Neural cell (in vitro differentiated cells): ENCODE data around the gene RNF19B. TPM values are rescaled to one million over a fixed set of nuclear protein-coding genes. Genes with fewer than 3 reads are reported as not detected.

Experiments used
- H2AFZ ChIP-seq: fragments of 200-600, 300-800 bp; sonication (generic), shearing (Covaris generic); 2 replicates; pipeline ENCODE4 v1.6.0; 2014; ENCODE audit warnings: low read depth, mild to moderate bottlenecking, antibody characterized with exemption, low read length, moderate library complexity
- H3F3A ChIP-seq: fragments of 200-600 bp; shearing (Covaris generic); 2 replicates; pipeline ENCODE4 v1.6.1; 2016; ENCODE audit warnings: mild to moderate bottlenecking, moderate library complexity, mixed read lengths, antibody characterized with exemption, low read length; ENCODE audit not compliant: insufficient read depth, poor library complexity, severe bottlenecking
- H3K27ac ChIP-seq: fragments of 200-600, 300-800 bp; sonication (generic), shearing (Covaris generic); 2 replicates; pipeline ENCODE4 v1.5.1; 2014; ENCODE audit warnings: mild to moderate bottlenecking, low read length, moderate library complexity
- H3K27me3 ChIP-seq: fragments of 300-800, 200-600 bp; sonication (generic), shearing (Covaris generic); 2 replicates; pipeline ENCODE4 v1.6.0; 2014; ENCODE audit warnings: mild to moderate bottlenecking, low read depth, low read length, moderate library complexity; ENCODE audit not compliant: insufficient read depth
- H3K36me3 ChIP-seq: fragments of 300-800, 200-600 bp; sonication (generic), shearing (Covaris generic); 2 replicates; pipeline ENCODE4 v1.5.1; 2014; ENCODE audit warnings: mild to moderate bottlenecking, antibody characterized with exemption, low read length, moderate library complexity; ENCODE audit not compliant: insufficient read depth
- H3K4me2 ChIP-seq: fragments of 300-800, 200-600 bp; sonication (generic), shearing (Covaris generic); 2 replicates; pipeline ENCODE4 v1.6.0; 2014; ENCODE audit warnings: mild to moderate bottlenecking, low read length
- H3K4me3 ChIP-seq: fragments of 300-800, 200-600 bp; sonication (generic), shearing (Covaris generic); 2 replicates; pipeline ENCODE4 v1.5.1; 2014; ENCODE audit warnings: mild to moderate bottlenecking, low read length, moderate library complexity
- H3K79me2 ChIP-seq: fragments of 200-600 bp; shearing (Covaris generic); replicated peaks from 2 replicates; pipeline ENCODE4 v1.6.0; 2014; ENCODE audit warnings: mild to moderate bottlenecking, low read length, moderate library complexity; ENCODE audit not compliant: insufficient read depth
- H3K9ac ChIP-seq: fragments of 300-800, 200-600 bp; sonication (generic), shearing (Covaris generic); 2 replicates; pipeline ENCODE4 v1.6.1; 2016; ENCODE audit warnings: mild to moderate bottlenecking, low read length, mixed read lengths
- H3K9me2 ChIP-seq: fragments of 200-600 bp; shearing (Covaris generic); 2 replicates; pipeline ENCODE4 v1.6.1; 2016; ENCODE audit warnings: mild to moderate bottlenecking, low read length, mixed read lengths; ENCODE audit not compliant: insufficient read depth
- H3K9me3 ChIP-seq: fragments of 200-600, 300-800 bp; sonication (generic), shearing (Covaris generic); 2 replicates; pipeline ENCODE4 v1.6.1; 2016; ENCODE audit warnings: mild to moderate bottlenecking, mixed run types, low read length, moderate library complexity, mixed read lengths
- H4K20me1 ChIP-seq: fragments of 200-600 bp; shearing (Covaris generic); 2 replicates; pipeline ENCODE4 v1.6.1; 2016; ENCODE audit warnings: mild to moderate bottlenecking, mixed run types; ENCODE audit not compliant: insufficient read depth
- CTCF ChIP-seq: fragments of 450-650 bp; IDR thresholded peaks from 2 replicates; pipeline ENCODE4 v1.5.1; 2014; ENCODE audit warnings: antibody characterized with exemption, mild to moderate bottlenecking, moderate library complexity; ENCODE audit not compliant: poor library complexity, severe bottlenecking
- EP300 ChIP-seq: fragments of 450-650 bp; conservative IDR thresholded peaks from 2 replicates; pipeline ENCODE4 v1.6.1; 2014; ENCODE audit warnings: antibody characterized with exemption, mild to moderate bottlenecking, moderate library complexity; ENCODE audit not compliant: poor library complexity, severe bottlenecking
- EZH2 ChIP-seq: fragments of 200-600, 300-800 bp; shearing (Covaris generic), sonication (generic); IDR thresholded peaks from 2 replicates; pipeline ENCODE4 v1.6.1; 2014; ENCODE audit warnings: antibody characterized with exemption, low read length, borderline replicate concordance, mild to moderate bottlenecking; ENCODE audit not compliant: insufficient read depth, poor library complexity, severe bottlenecking
- MXI1 ChIP-seq: fragments of 450-650 bp; conservative IDR thresholded peaks from 2 replicates; pipeline ENCODE4 v1.6.1; 2014; ENCODE audit warnings: antibody characterized with exemption, mild to moderate bottlenecking; ENCODE audit not compliant: poor library complexity, severe bottlenecking
- POLR2AphosphoS5 ChIP-seq: IDR thresholded peaks from 2 replicates; pipeline ENCODE4 v1.6.1; 2012
- RAD21 ChIP-seq: fragments of 450-650 bp; conservative IDR thresholded peaks from 2 replicates; pipeline ENCODE4 v1.6.1; 2014; ENCODE audit warnings: antibody characterized with exemption, mild to moderate bottlenecking, moderate library complexity
- SMC3 ChIP-seq: fragments of 450-650 bp; conservative IDR thresholded peaks from 2 replicates; pipeline ENCODE4 v1.6.1; 2014; ENCODE audit warnings: antibody characterized with exemption, mild to moderate bottlenecking, moderate library complexity; ENCODE audit not compliant: poor library complexity
- TAF1 ChIP-seq: IDR thresholded peaks from 2 replicates; pipeline ENCODE4 v1.6.1; 2012; ENCODE audit warnings: low read depth
- polyA plus RNA-seq: library from polyadenylated mRNA; depleted of rRNA; stranded (reverse); fragments of >200 nt; gene quantifications from 2 replicates; pipeline ENCODE4 v1.2.3, GENCODE V29; 2014
- TF ChIP-seq, protein P1 (sequence below): IDR thresholded peaks from 2 replicates; pipeline ENCODE4 v1.6.1; 2012; ENCODE audit warnings: borderline replicate concordance

The RNF19B gene
- polyA plus RNA-seq, 1 donor from 2014 or later: 22.1 TPM

DNA sequence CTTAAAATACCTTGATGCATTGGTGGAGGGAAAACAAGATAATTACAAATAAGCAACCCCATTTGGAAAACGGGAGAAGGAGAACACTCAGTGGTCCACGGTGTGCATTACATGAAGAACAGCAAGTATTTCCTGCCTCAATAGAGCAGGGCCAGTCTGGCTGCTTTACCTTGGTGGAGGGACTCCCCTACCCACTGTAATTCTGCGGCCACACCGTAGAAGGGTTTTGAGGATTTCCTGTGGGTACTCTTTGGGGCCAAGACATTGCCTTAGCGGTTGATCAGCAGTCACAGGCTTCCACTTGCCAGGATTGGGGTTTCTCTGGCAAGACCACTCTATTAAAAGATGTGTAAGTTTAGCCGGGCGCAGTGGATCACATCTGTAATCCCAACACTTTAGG lies 47.1 kb downstream of the RNF19B start:
- Histone ChIP-seq H3K79me2 (no peaks in the 10 kb centered on the region), H3K9me3 (no peaks in the 10 kb centered on the region), H3K4me3 (no peak overlapping the region), H3K9ac (no peak overlapping the region), H3F3A (no peaks in the 10 kb centered on the region), H2AFZ (no peak overlapping the region), H3K27ac (no peak overlapping the region), H3K36me3 (no peaks in the 10 kb centered on the region), H3K9me2 (no peaks in the 10 kb centered on the region), H3K27me3 (no peaks in the 10 kb centered on the region), H4K20me1 (no peaks in the 10 kb centered on the region), H3K4me2 (no peak overlapping the region)
- TF ChIP-seq CTCF (no peak), MXI1 (no peak), SMC3 (no peak), RAD21 (no peak), TAF1 (no peak), EZH2 (no peak), POLR2AphosphoS5 (no peak), EP300 (no peak)
- TF ChIP-seq, protein P1, sequence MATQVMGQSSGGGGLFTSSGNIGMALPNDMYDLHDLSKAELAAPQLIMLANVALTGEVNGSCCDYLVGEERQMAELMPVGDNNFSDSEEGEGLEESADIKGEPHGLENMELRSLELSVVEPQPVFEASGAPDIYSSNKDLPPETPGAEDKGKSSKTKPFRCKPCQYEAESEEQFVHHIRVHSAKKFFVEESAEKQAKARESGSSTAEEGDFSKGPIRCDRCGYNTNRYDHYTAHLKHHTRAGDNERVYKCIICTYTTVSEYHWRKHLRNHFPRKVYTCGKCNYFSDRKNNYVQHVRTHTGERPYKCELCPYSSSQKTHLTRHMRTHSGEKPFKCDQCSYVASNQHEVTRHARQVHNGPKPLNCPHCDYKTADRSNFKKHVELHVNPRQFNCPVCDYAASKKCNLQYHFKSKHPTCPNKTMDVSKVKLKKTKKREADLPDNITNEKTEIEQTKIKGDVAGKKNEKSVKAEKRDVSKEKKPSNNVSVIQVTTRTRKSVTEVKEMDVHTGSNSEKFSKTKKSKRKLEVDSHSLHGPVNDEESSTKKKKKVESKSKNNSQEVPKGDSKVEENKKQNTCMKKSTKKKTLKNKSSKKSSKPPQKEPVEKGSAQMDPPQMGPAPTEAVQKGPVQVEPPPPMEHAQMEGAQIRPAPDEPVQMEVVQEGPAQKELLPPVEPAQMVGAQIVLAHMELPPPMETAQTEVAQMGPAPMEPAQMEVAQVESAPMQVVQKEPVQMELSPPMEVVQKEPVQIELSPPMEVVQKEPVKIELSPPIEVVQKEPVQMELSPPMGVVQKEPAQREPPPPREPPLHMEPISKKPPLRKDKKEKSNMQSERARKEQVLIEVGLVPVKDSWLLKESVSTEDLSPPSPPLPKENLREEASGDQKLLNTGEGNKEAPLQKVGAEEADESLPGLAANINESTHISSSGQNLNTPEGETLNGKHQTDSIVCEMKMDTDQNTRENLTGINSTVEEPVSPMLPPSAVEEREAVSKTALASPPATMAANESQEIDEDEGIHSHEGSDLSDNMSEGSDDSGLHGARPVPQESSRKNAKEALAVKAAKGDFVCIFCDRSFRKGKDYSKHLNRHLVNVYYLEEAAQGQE: no peak

DNA sequence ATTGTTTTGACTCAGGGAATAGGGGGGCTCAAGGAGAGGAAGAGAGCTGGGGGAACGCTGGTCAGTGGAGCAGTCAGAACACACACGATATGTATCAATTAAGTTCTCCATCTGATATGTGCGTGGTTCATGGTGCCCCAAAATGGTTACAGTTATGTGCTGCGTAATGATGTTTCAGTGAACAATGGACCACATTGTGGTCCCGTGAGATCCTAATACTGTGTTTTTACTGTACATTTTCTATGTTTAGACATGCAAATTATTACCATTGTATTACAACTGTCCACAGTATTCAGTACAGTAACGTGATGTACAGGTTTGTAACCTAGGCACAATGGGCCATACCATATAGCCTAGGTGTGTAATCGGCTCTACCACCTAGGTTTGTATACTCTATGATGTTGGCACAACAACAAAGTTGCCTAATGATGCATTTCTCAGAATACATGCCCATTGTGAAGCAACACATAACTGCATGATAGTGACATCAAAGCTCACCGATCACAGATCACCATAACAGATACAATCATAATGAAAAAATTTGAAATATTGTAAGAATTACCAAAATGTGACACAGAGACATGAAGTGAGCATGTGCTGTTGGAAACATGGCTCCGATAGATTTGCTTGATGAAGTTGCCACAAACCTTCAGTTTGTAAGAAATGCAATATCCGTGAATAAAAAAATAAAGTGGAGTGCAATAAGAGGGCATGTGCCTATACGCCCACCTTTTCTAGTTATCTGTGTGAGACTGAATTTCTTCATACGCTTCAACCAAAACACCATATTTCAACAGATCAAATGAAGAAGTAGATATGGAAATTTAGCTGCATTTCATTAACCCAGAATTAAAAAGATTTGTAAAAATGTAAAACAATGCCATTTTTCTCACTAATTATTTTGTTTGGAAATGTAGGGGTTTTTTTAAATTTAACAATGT lies 48.6 kb downstream of the RNF19B start:
- H3K4me2 ChIP-seq: no peak overlapping the region
- no peak overlapping the region for H3K9ac ChIP-seq
- TF ChIP-seq EZH2 (no peak), MXI1 (no peak), CTCF (no peak), EP300 (no peak), POLR2AphosphoS5 (no peak), TAF1 (no peak), SMC3 (no peak), RAD21 (no peak)
- TF ChIP-seq, protein P1: no peak
- H3K27ac ChIP-seq: no peak overlapping the region
- no peaks in the 10 kb centered on the region for H3K79me2 ChIP-seq
- H3F3A ChIP-seq: no peaks in the 10 kb centered on the region
- no peaks in the 10 kb centered on the region for H4K20me1 ChIP-seq
- H2AFZ ChIP-seq: no peak overlapping the region
- no peaks in the 10 kb centered on the region for H3K27me3 ChIP-seq
- H3K36me3 ChIP-seq: no peaks in the 10 kb centered on the region
- no peaks in the 10 kb centered on the region for H3K9me2 ChIP-seq
- no peaks in the 10 kb centered on the region for H3K9me3 ChIP-seq
- no peak overlapping the region for H3K4me3 ChIP-seq
